DND-41 (cell line): Measurements from ENCODE around the gene OR4K5.

ENCODE experiments used
- ATAC-seq: fragments of 200-7000 bp; cut with Tn5 transposase; 3 replicates; pipeline ENCODE4 v1.9.1; 2021; ENCODE audit warnings: low read depth; ENCODE audit not compliant: insufficient read depth
- DNase-seq: peaks from one replicate; pipeline ENCODE4 v3.0.0-alpha.2; 2020
- H2AFZ ChIP-seq: 2 replicates; pipeline ENCODE4 v1.6.0; 2012; ENCODE audit warnings: low read depth, low read length
- H3K27ac ChIP-seq: 2 replicates; pipeline ENCODE4 v1.5.1; 2012; ENCODE audit warnings: low read length, inconsistent platforms
- H3K27me3 ChIP-seq: fragments of 200-600 bp; sonication (generic); 2 replicates; pipeline ENCODE4 v1.6.0; 2012; ENCODE audit warnings: low read length, mild to moderate bottlenecking, inconsistent platforms; ENCODE audit not compliant: insufficient read depth, poor library complexity
- H3K36me3 ChIP-seq: 2 replicates; pipeline ENCODE4 v1.5.1; 2012; ENCODE audit warnings: low read length, inconsistent platforms; ENCODE audit not compliant: insufficient read depth
- H3K4me1 ChIP-seq: 2 replicates; pipeline ENCODE4 v1.5.1; 2012; ENCODE audit warnings: mild to moderate bottlenecking, low read length; ENCODE audit not compliant: insufficient read depth
- H3K4me2 ChIP-seq: 2 replicates; pipeline ENCODE4 v1.6.0; 2012; ENCODE audit warnings: mild to moderate bottlenecking, moderate library complexity, low read length, inconsistent platforms; ENCODE audit not compliant: insufficient read depth
- H3K4me3 ChIP-seq, 2 experiments: fragments of 200-600 bp in 1 of 2; shearing (Covaris generic) in 1 of 2; 2 replicates each; pipeline ENCODE4 v1.5.1; 2012 to 2016; ENCODE audit warnings: inconsistent platforms in 2 of 2, low read length in 2 of 2, mild to moderate bottlenecking in 2 of 2, low read depth in 1 of 2, moderate library complexity in 1 of 2
- H3K79me2 ChIP-seq: 2 replicates; pipeline ENCODE4 v1.6.0; 2012; ENCODE audit warnings: low read length, inconsistent platforms; ENCODE audit not compliant: insufficient read depth
- H3K9ac ChIP-seq: 2 replicates; pipeline ENCODE4 v1.6.0; 2012; ENCODE audit warnings: low read depth, mild to moderate bottlenecking, inconsistent platforms, low read length, moderate library complexity
- H3K9me3 ChIP-seq: 2 replicates; pipeline ENCODE4 v1.5.1; 2012; ENCODE audit warnings: low read length, moderate library complexity, mild to moderate bottlenecking, inconsistent platforms; ENCODE audit not compliant: insufficient read depth, severe bottlenecking
- H4K20me1 ChIP-seq: 2 replicates; pipeline ENCODE4 v1.6.0; 2012; ENCODE audit warnings: low read length; ENCODE audit not compliant: insufficient read depth
- CTCF ChIP-seq: IDR thresholded peaks from 2 replicates; pipeline ENCODE4 v1.5.1; 2012; ENCODE audit warnings: borderline replicate concordance, low read length, moderate library complexity, mild to moderate bottlenecking; ENCODE audit not compliant: poor library complexity, severe bottlenecking; ENCODE audit errors: extremely low read depth
- EZH2 ChIP-seq: IDR thresholded peaks from 3 replicates; pipeline ENCODE4 v1.6.1; 2012; ENCODE audit warnings: borderline replicate concordance, low read depth, mild to moderate bottlenecking, moderate library complexity, low read length, inconsistent platforms; ENCODE audit not compliant: severe bottlenecking

The OR4K5 gene

GRCh38 chr14:19906665-19907064, 13.7 kb upstream of the OR4K5 start:
- Histone ChIP-seq H3K4me3 (no peak overlapping the region), H3K36me3 (no peaks in the 10 kb centered on the region), H3K79me2 (no peaks in the 10 kb centered on the region), H4K20me1 (no peaks in the 10 kb centered on the region), H3K4me2 (no peak overlapping the region), H3K27me3 (no peaks in the 10 kb centered on the region), H3K4me1 (no peaks in the 10 kb centered on the region), H3K9me3 (peaks cover 2% of the 10 kb centered on the region), H3K9ac (no peak overlapping the region), H2AFZ (no peak overlapping the region), H3K27ac (no peak overlapping the region)
- TF ChIP-seq EZH2: no peak
- TF ChIP-seq CTCF: no peak
- ATAC-seq: no peak
- DNase-seq: no peak

- TF ChIP-seq CTCF (no peak), EZH2 (no peak)
- Histone ChIP-seq H3K4me1 (no peaks in the 10 kb centered on the region), H2AFZ (no peak overlapping the region), H3K79me2 (no peaks in the 10 kb centered on the region), H3K4me3 (no peak overlapping the region), H3K27ac (no peak overlapping the region), H3K9me3 (no peaks in the 10 kb centered on the region), H3K27me3 (no peaks in the 10 kb centered on the region), H3K36me3 (no peaks in the 10 kb centered on the region), H3K9ac (no peak overlapping the region), H4K20me1 (no peaks in the 10 kb centered on the region), H3K4me2 (no peak overlapping the region)
- ATAC-seq (no peak), DNase-seq (no peak)
Observed at GRCh38 chr14:19911114-19911513, 9.3 kb upstream of the OR4K5 start.

GRCh38 chr14:19917243-19917642, 3.2 kb upstream of the OR4K5 start:
- ATAC-seq (no peak), DNase-seq (no peak)
- Histone ChIP-seq H2AFZ (no peak overlapping the region), H3K27me3 (no peaks in the 10 kb centered on the region), H3K9me3 (no peaks in the 10 kb centered on the region), H3K4me3 (no peak overlapping the region), H3K36me3 (no peaks in the 10 kb centered on the region), H4K20me1 (no peaks in the 10 kb centered on the region), H3K27ac (no peak overlapping the region), H3K4me2 (no peak overlapping the region), H3K4me1 (no peaks in the 10 kb centered on the region), H3K79me2 (no peaks in the 10 kb centered on the region), H3K9ac (no peak overlapping the region)
- no peak for TF ChIP-seq EZH2
- no peak for TF ChIP-seq CTCF

GRCh38 chr14:19917955-19918518, 2.4 kb upstream of the OR4K5 start:
- H3K27ac ChIP-seq: no peak overlapping the region
- ATAC-seq: no peak
- H2AFZ ChIP-seq: no peak overlapping the region

More at GRCh38 chr14:19917955-19918518, 2.4 kb upstream of the OR4K5 start:
- no peak overlapping the region for H3K9ac ChIP-seq
- H3K27me3 ChIP-seq: no peaks in the 10 kb centered on the region
- no peak overlapping the region for H3K4me2 ChIP-seq
- no peaks in the 10 kb centered on the region for H3K4me1 ChIP-seq
- H3K79me2 ChIP-seq: no peaks in the 10 kb centered on the region
- DNase-seq: no peak
- H4K20me1 ChIP-seq: no peaks in the 10 kb centered on the region
- H3K36me3 ChIP-seq: no peaks in the 10 kb centered on the region
- TF ChIP-seq EZH2 (no peak), CTCF (no peak)
- H3K4me3 ChIP-seq: no peak overlapping the region
- no peaks in the 10 kb centered on the region for H3K9me3 ChIP-seq
